ENCODE results near the gene DIP2C.

The DIP2C gene

GRCh38 chr10:682931-683447, 6.5 kb downstream of the DIP2C start:
- Histone ChIP-seq H3K4ac (ENCODE audit: low read depth, low read length) (peak overlapping the region; percentile 44), H2BK120ac (ENCODE audit: insufficient read depth, low read length, poor library complexity) (no peak overlapping the region), H4K91ac (ENCODE audit: low read depth, low read length) (no peak overlapping the region), H2BK12ac (ENCODE audit: low read length) (no peak overlapping the region), H3K36me3 (ENCODE audit: control insufficient read depth in 1 of 2, insufficient read depth in 2 of 2, low read length in 2 of 2) (no peaks in the 10 kb centered on the region), H2AFZ (ENCODE audit: insufficient read depth, low read length, poor library complexity) (no peak overlapping the region), H4K12ac (ENCODE audit: low read depth, low read length) (no peak overlapping the region), H3K79me2 (ENCODE audit: control insufficient read depth, insufficient read depth, low read length, poor library complexity) (no peaks in the 10 kb centered on the region), H3K27me3 (ENCODE audit: insufficient read depth, low read length) (no peaks in the 10 kb centered on the region), H3K4me2 (ENCODE audit: low read length) (peak overlapping the region; percentile 5), H3K9me3 (ENCODE audit: insufficient read depth, low read depth, low read length) (peaks cover 9% of the 10 kb centered on the region), H4K8ac (ENCODE audit: low read depth, low read length) (no peak overlapping the region), H3K14ac (ENCODE audit: low read length) (no peak overlapping the region), H3K79me1 (ENCODE audit: low read length) (no peaks in the 10 kb centered on the region), H3K4me1 (ENCODE audit: control insufficient read depth in 1 of 2, insufficient read depth in 2 of 2, low read length in 2 of 2) (peaks cover 7 to 9% of the 10 kb centered on the region in 2 experiments), H3K23ac (ENCODE audit: low read length) (no peak overlapping the region), H2AK5ac (ENCODE audit: low read length) (no peak overlapping the region), H3K9ac (ENCODE audit: low read length) (no peak overlapping the region), H3K18ac (ENCODE audit: low read length) (peak overlapping the region; percentile 28), H3K4me3 (ENCODE audit: low read depth, low read length) (no peak overlapping the region), H3K27ac (ENCODE audit: low read depth, low read length) (no peak overlapping the region), H2BK5ac (ENCODE audit: low read depth, low read length, poor library complexity) (no peak overlapping the region)
- no peak for DNase-seq
- WGBS (ENCODE audit: extremely low coverage, insufficient coverage, insufficient read length) = no CpG with 5 or more reads among the region's 14 CpGs

GRCh38 chr10:681670-682318, 7.7 kb downstream of the DIP2C start:
- DNase-seq = peak; percentile 23 to 57
- Histone ChIP-seq H4K8ac (ENCODE audit: low read depth, low read length) (no peak overlapping the region), H3K4me3 (ENCODE audit: low read depth, low read length) (no peak overlapping the region), H3K4me1 (ENCODE audit: control insufficient read depth in 1 of 2, insufficient read depth in 2 of 2, low read length in 2 of 2) (peaks cover 7 to 9% of the 10 kb centered on the region in 2 experiments), H3K27me3 (ENCODE audit: insufficient read depth, low read length) (no peaks in the 10 kb centered on the region), H3K18ac (ENCODE audit: low read length) (peak overlapping the region; percentile 32), H3K23ac (ENCODE audit: low read length) (no peak overlapping the region), H3K14ac (ENCODE audit: low read length) (no peak overlapping the region), H3K9ac (ENCODE audit: low read length) (no peak overlapping the region), H3K79me1 (ENCODE audit: low read length) (no peaks in the 10 kb centered on the region), H4K12ac (ENCODE audit: low read depth, low read length) (no peak overlapping the region), H3K36me3 (ENCODE audit: control insufficient read depth in 1 of 2, insufficient read depth in 2 of 2, low read length in 2 of 2) (no peaks in the 10 kb centered on the region), H3K4me2 (ENCODE audit: low read length) (no peak overlapping the region), H4K91ac (ENCODE audit: low read depth, low read length) (no peak overlapping the region), H2BK5ac (ENCODE audit: low read depth, low read length, poor library complexity) (no peak overlapping the region), H2AK5ac (ENCODE audit: low read length) (no peak overlapping the region), H2BK120ac (ENCODE audit: insufficient read depth, low read length, poor library complexity) (no peak overlapping the region), H2BK12ac (ENCODE audit: low read length) (no peak overlapping the region), H3K9me3 (ENCODE audit: insufficient read depth, low read depth, low read length) (peaks cover 9% of the 10 kb centered on the region), H3K79me2 (ENCODE audit: control insufficient read depth, insufficient read depth, low read length, poor library complexity) (no peaks in the 10 kb centered on the region), H3K27ac (ENCODE audit: low read depth, low read length) (no peak overlapping the region), H2AFZ (ENCODE audit: insufficient read depth, low read length, poor library complexity) (no peak overlapping the region), H3K4ac (ENCODE audit: low read depth, low read length) (no peak overlapping the region)
- WGBS (ENCODE audit: extremely low coverage, insufficient coverage, insufficient read length) = no CpG with 5 or more reads among the region's 9 CpGs

GRCh38 chr10:680745-681144, 8.7 kb downstream of the DIP2C start:
- H3K4me3 ChIP-seq (ENCODE audit: low read depth, low read length) = no peak overlapping the region
- no peaks in the 10 kb centered on the region for H3K27me3 ChIP-seq (ENCODE audit: insufficient read depth, low read length)
- H3K23ac ChIP-seq (ENCODE audit: low read length) = no peak overlapping the region
- H2AK5ac ChIP-seq (ENCODE audit: low read length) = no peak overlapping the region
- no peak overlapping the region for H4K91ac ChIP-seq (ENCODE audit: low read depth, low read length)
- no peaks in the 10 kb centered on the region for H3K36me3 ChIP-seq (ENCODE audit: control insufficient read depth in 1 of 2, insufficient read depth in 2 of 2, low read length in 2 of 2)
- no peak overlapping the region for H2BK120ac ChIP-seq (ENCODE audit: insufficient read depth, low read length, poor library complexity)
- no peak overlapping the region for H2BK12ac ChIP-seq (ENCODE audit: low read length)
- H3K14ac ChIP-seq (ENCODE audit: low read length) = no peak overlapping the region
- no peak overlapping the region for H2AFZ ChIP-seq (ENCODE audit: insufficient read depth, low read length, poor library complexity)
- no peak overlapping the region for H3K27ac ChIP-seq (ENCODE audit: low read depth, low read length)
- DNase-seq = no peak
- no peak overlapping the region for H4K8ac ChIP-seq (ENCODE audit: low read depth, low read length)
- no CpG with 5 or more reads among the region's 12 CpGs for WGBS (ENCODE audit: extremely low coverage, insufficient coverage, insufficient read length)
- no peak overlapping the region for H4K12ac ChIP-seq (ENCODE audit: low read depth, low read length)
- H3K4ac ChIP-seq (ENCODE audit: low read depth, low read length) = no peak overlapping the region
- H3K9me3 ChIP-seq (ENCODE audit: insufficient read depth, low read depth, low read length) = peaks cover 5% of the 10 kb centered on the region
- H3K79me2 ChIP-seq (ENCODE audit: control insufficient read depth, insufficient read depth, low read length, poor library complexity) = no peaks in the 10 kb centered on the region
- no peak overlapping the region for H2BK5ac ChIP-seq (ENCODE audit: low read depth, low read length, poor library complexity)
- H3K9ac ChIP-seq (ENCODE audit: low read length) = no peak overlapping the region
- no peaks in the 10 kb centered on the region for H3K79me1 ChIP-seq (ENCODE audit: low read length)
- no peak overlapping the region for H3K4me2 ChIP-seq (ENCODE audit: low read length)
- no peak overlapping the region for H3K18ac ChIP-seq (ENCODE audit: low read length)
- peaks cover 7 to 9% of the 10 kb centered on the region in 2 experiments for H3K4me1 ChIP-seq (ENCODE audit: control insufficient read depth in 1 of 2, insufficient read depth in 2 of 2, low read length in 2 of 2)

- no peak overlapping the region for H3K4me2 ChIP-seq (ENCODE audit: low read length)
- H3K23ac ChIP-seq (ENCODE audit: low read length) = no peak overlapping the region
- no peak for DNase-seq
- H4K8ac ChIP-seq (ENCODE audit: low read depth, low read length) = no peak overlapping the region
- no peak overlapping the region for H3K4ac ChIP-seq (ENCODE audit: low read depth, low read length)
- no peaks in the 10 kb centered on the region for H3K79me1 ChIP-seq (ENCODE audit: low read length)
- H3K36me3 ChIP-seq (ENCODE audit: control insufficient read depth in 1 of 2, insufficient read depth in 2 of 2, low read length in 2 of 2) = no peaks in the 10 kb centered on the region
- no peak overlapping the region for H2BK5ac ChIP-seq (ENCODE audit: low read depth, low read length, poor library complexity)
- H3K27me3 ChIP-seq (ENCODE audit: insufficient read depth, low read length) = no peaks in the 10 kb centered on the region
- H4K12ac ChIP-seq (ENCODE audit: low read depth, low read length) = no peak overlapping the region
- no peak overlapping the region for H2BK120ac ChIP-seq (ENCODE audit: insufficient read depth, low read length, poor library complexity)
- no peak overlapping the region for H3K4me3 ChIP-seq (ENCODE audit: low read depth, low read length)
- no peak overlapping the region for H3K27ac ChIP-seq (ENCODE audit: low read depth, low read length)
- no CpG with 5 or more reads among the region's 11 CpGs for WGBS (ENCODE audit: extremely low coverage, insufficient coverage, insufficient read length)
- H2AK5ac ChIP-seq (ENCODE audit: low read length) = no peak overlapping the region
- H3K18ac ChIP-seq (ENCODE audit: low read length) = no peak overlapping the region
- H4K91ac ChIP-seq (ENCODE audit: low read depth, low read length) = no peak overlapping the region
- peaks cover 5% of the 10 kb centered on the region for H3K9me3 ChIP-seq (ENCODE audit: insufficient read depth, low read depth, low read length)
- H3K4me1 ChIP-seq (ENCODE audit: control insufficient read depth in 1 of 2, insufficient read depth in 2 of 2, low read length in 2 of 2) = peaks cover 7 to 9% of the 10 kb centered on the region in 2 experiments
- no peak overlapping the region for H2BK12ac ChIP-seq (ENCODE audit: low read length)
- H3K14ac ChIP-seq (ENCODE audit: low read length) = no peak overlapping the region
- no peak overlapping the region for H3K9ac ChIP-seq (ENCODE audit: low read length)
- no peak overlapping the region for H2AFZ ChIP-seq (ENCODE audit: insufficient read depth, low read length, poor library complexity)
- H3K79me2 ChIP-seq (ENCODE audit: control insufficient read depth, insufficient read depth, low read length, poor library complexity) = no peaks in the 10 kb centered on the region
Observed at GRCh38 chr10:680146-680545, 9.3 kb downstream of the DIP2C start.

Measured in trophoblast cell (in vitro differentiated cells and primary cell).